PC-9 (cell line): ENCODE results near the gene RUNX1. TPM values are rescaled to one million over a fixed set of nuclear protein-coding genes. Genes with fewer than 3 reads are reported as not detected.

Source experiments
- BruUV-seq: library from RNA; stranded (reverse); fragments of 400-500 nt; replicated peaks from 2 replicates; lab custom pipeline; 2021; lab: Mats Ljungman, UMichigan
- CTCF ChIA-PET: fragments of 300-600 bp; sonication (Branson Sonifier 250); formaldehyde crosslinking; loops from one replicate; lab custom pipeline; 2022; ENCODE audit warnings: antibody characterized with exemption; lab: Charles Lee
- POLR2A ChIA-PET: fragments of 300-600 bp; sonication (Branson Sonifier 250); formaldehyde crosslinking; loops from one replicate; lab custom pipeline; 2022; ENCODE audit warnings: antibody characterized with exemption; ENCODE audit not compliant: unreplicated experiment; lab: Charles Lee
- DNase-seq, 2 experiments: peaks; one replicate each; pipeline versions ENCODE4 v3.0.0 to v3.0.0-alpha.2; 2015 to 2022; ENCODE audit warnings: mixed read lengths in 1 of 2
- H2AFZ ChIP-seq: fragments of 200-600 bp; sonication (generic); 2 replicates; pipeline ENCODE4 v1.8.1; 2017; ENCODE audit warnings: antibody characterized with exemption
- H3F3A ChIP-seq: fragments of 200-600 bp; sonication (generic); 2 replicates; pipeline ENCODE4 v1.8.1; 2017; ENCODE audit warnings: antibody characterized with exemption, mild to moderate bottlenecking, low read depth; ENCODE audit not compliant: insufficient read depth
- H3K27ac ChIP-seq: fragments of 200-600 bp; sonication (generic); 2 replicates; pipeline ENCODE4 v1.6.1; 2016; ENCODE audit warnings: mixed run types
- H3K27me3 ChIP-seq: fragments of 200-600 bp; sonication (generic); 2 replicates; pipeline ENCODE4 v1.6.1; 2016; ENCODE audit warnings: low read depth, mixed run types; ENCODE audit not compliant: insufficient read depth
- H3K36me3 ChIP-seq: fragments of 200-600 bp; sonication (generic); 2 replicates; pipeline ENCODE4 v1.6.1; 2016; ENCODE audit warnings: low read depth, mixed run types
- H3K4me1 ChIP-seq: fragments of 200-600 bp; sonication (generic); replicated peaks from 2 replicates; pipeline ENCODE4 v1.6.1; 2016; ENCODE audit warnings: mixed run types; ENCODE audit not compliant: insufficient read depth
- H3K4me2 ChIP-seq: fragments of 200-600 bp; sonication (generic); 2 replicates; pipeline ENCODE4 v1.6.1; 2017; ENCODE audit warnings: mixed run types
- H3K4me3 ChIP-seq: fragments of 200-600 bp; sonication (generic); 2 replicates; pipeline ENCODE4 v1.6.1; 2016; ENCODE audit warnings: mixed run types
- H3K79me2 ChIP-seq: fragments of 200-600 bp; sonication (generic); 2 replicates; pipeline ENCODE4 v1.6.1; 2017; ENCODE audit warnings: low read depth, mixed run types
- H3K9me2 ChIP-seq: fragments of 200-600 bp; sonication (generic); 2 replicates; pipeline ENCODE4 v1.8.1; 2017; ENCODE audit warnings: mild to moderate bottlenecking; ENCODE audit not compliant: insufficient read depth
- H3K9me3 ChIP-seq: fragments of 200-600 bp; sonication (generic); 2 replicates; pipeline ENCODE4 v1.8.1; 2016; ENCODE audit warnings: low read depth; ENCODE audit not compliant: insufficient read depth
- H4K20me1 ChIP-seq: fragments of 200-600 bp; sonication (generic); 2 replicates; pipeline ENCODE4 v1.8.1; 2017; ENCODE audit not compliant: insufficient read depth
- EZH2 ChIP-seq: fragments of 200-600 bp; sonication (generic); IDR thresholded peaks from 2 replicates; pipeline ENCODE4 v1.8.0; 2017; ENCODE audit warnings: antibody characterized with exemption, low read depth
- intact Hi-C: fragments of 100-400 bp; cut with micrococcal nuclease; formaldehyde crosslinking; loops from one replicate; pipeline ENCODE4 v1.10.0; 2022; ENCODE audit not compliant: unreplicated experiment
- total RNA-seq: library from RNA; stranded (reverse); gene quantifications from 2 replicates; pipeline ENCODE4 v1.2.3, GENCODE V29; 2021
- TF ChIP-seq, protein P1 (sequence below): fragments of 200-600 bp; sonication (generic); conservative IDR thresholded peaks from 2 replicates; pipeline ENCODE4 v1.6.1; 2017; ENCODE audit warnings: mixed run types, antibody characterized with exemption, mild to moderate bottlenecking, moderate library complexity

RUNX1 gene
- total RNA-seq, 1 experiment from 2014 or later, result 58.5 TPM

DNA sequence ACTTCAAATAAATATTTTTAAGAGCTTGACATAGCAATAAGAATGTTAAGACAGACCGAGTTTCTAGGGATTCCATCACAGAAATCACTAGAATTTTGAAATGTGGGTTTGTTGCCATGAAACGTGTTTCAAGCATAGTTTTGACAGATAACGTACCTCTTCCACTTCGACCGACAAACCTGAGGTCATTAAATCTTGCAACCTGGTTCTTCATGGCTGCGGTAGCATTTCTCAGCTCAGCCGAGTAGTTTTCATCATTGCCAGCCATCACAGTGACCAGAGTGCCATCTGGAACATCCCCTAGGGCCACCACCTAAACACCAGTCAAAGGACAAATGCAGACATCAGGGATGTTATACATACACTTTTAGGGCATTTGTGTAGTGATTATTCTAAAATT, 168.7 kb downstream of the RUNX1 start:
- peaks cover 53% of the 10 kb centered on the region for H3K36me3 ChIP-seq
- H2AFZ ChIP-seq, result no peak overlapping the region
- H3K9me2 ChIP-seq, result no peaks in the 10 kb centered on the region
- H3K4me1 ChIP-seq, result peaks cover 83% of the 10 kb centered on the region
- no peaks in the 10 kb centered on the region for H3K27me3 ChIP-seq
- no peak overlapping the region for H3K4me3 ChIP-seq
- peaks cover 70% of the 10 kb centered on the region for H3F3A ChIP-seq
- ChIA-PET CTCF (no interaction called here), POLR2A (interaction anchor here (0.6 kb wide), 1 partner anchor 13 kb away, joined by 6 read pairs; no protein-coding TSS in a partner anchor)
- H4K20me1 ChIP-seq, result peaks cover 17% of the 10 kb centered on the region; the same call in 1 of the 2 replicates
- BruUV-seq, result no TSS peak
- H3K4me2 ChIP-seq, result peak overlapping the region; percentile 86
- no peaks in the 10 kb centered on the region for H3K9me3 ChIP-seq
- no peak for DNase-seq
- peaks cover 96% of the 10 kb centered on the region for H3K79me2 ChIP-seq
- peak overlapping the region; percentile 99; the same call in 1 of the 2 replicates for H3K27ac ChIP-seq
- TF ChIP-seq, protein P1, sequence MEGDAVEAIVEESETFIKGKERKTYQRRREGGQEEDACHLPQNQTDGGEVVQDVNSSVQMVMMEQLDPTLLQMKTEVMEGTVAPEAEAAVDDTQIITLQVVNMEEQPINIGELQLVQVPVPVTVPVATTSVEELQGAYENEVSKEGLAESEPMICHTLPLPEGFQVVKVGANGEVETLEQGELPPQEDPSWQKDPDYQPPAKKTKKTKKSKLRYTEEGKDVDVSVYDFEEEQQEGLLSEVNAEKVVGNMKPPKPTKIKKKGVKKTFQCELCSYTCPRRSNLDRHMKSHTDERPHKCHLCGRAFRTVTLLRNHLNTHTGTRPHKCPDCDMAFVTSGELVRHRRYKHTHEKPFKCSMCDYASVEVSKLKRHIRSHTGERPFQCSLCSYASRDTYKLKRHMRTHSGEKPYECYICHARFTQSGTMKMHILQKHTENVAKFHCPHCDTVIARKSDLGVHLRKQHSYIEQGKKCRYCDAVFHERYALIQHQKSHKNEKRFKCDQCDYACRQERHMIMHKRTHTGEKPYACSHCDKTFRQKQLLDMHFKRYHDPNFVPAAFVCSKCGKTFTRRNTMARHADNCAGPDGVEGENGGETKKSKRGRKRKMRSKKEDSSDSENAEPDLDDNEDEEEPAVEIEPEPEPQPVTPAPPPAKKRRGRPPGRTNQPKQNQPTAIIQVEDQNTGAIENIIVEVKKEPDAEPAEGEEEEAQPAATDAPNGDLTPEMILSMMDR, result no peak
- TF ChIP-seq EZH2, result no peak
- intact Hi-C loops, result loop anchor here (5.0 kb wide), 1 partner anchor 73 kb away; no protein-coding TSS in a partner anchor

DNA sequence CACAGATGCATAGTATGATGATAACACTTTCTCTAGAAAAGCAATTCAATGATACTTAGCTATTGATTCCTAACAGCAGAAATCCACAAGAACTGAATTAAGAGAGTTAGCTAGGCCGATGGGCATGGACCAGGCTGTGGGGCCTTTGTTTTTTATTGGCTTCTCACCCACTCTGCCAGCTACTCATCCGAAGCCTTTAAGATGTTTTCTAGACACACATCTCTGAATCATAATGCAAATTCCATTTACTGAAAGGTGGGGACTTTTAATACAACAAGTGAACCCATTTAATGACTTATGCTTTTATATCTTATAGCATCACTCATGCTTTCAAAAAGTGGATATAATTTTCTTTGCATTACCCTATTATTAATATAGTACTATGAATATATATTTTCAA, 170.2 kb downstream of the RUNX1 start:
- DNase-seq, result peak in 1 of 2 experiments; percentile 52
- BruUV-seq, result no TSS peak
- POLR2A ChIA-PET, result interaction anchor here (0.5 to 0.6 kb wide), 3 partner anchors 32 to 1248 kb away, joined by 3 to 7 read pairs (median 5); no protein-coding TSS in a partner anchor
- CTCF ChIA-PET, result no interaction called here
- H4K20me1 ChIP-seq, result peaks cover 12% of the 10 kb centered on the region; the same call in 1 of the 2 replicates
- peaks cover 83% of the 10 kb centered on the region for H3K4me1 ChIP-seq
- no peak overlapping the region for H2AFZ ChIP-seq
- intact Hi-C loops, result no loop called here
- H3K36me3 ChIP-seq, result peaks cover 52% of the 10 kb centered on the region
- H3K27me3 ChIP-seq, result no peaks in the 10 kb centered on the region
- peaks cover 77% of the 10 kb centered on the region for H3F3A ChIP-seq
- peak overlapping the region; percentile 86 for H3K4me2 ChIP-seq
- no peaks in the 10 kb centered on the region for H3K9me2 ChIP-seq
- peaks cover 96% of the 10 kb centered on the region for H3K79me2 ChIP-seq
- H3K4me3 ChIP-seq, result peak overlapping the region; percentile 43; the same call in 1 of the 2 replicates
- TF ChIP-seq, protein P1, result no peak
- no peak for TF ChIP-seq EZH2
- no peaks in the 10 kb centered on the region for H3K9me3 ChIP-seq
- peak overlapping the region; percentile 85 for H3K27ac ChIP-seq

DNA sequence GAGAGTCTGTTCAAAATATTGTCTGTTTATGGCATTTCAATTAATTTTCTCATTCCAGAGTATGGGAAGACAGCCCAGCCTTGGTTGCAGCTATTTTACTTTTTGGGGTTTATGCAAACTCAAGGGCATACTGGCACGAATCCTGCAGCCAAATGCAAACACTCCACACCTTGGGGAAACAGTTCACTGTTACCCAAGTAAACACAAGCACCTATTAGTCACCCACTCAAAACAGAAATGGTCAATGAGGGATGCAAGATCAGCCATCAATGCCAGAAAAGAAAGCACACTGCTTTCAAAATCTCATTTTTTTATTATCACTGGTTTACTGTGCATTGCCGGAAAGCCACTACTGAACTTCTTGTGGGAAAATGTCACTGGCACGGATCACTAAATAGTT, 170.6 kb downstream of the RUNX1 start:
- ChIA-PET CTCF (no interaction called here), POLR2A (interaction anchor here (0.5 to 0.7 kb wide), 2 partner anchors 11 to 32 kb away, joined by 3 to 7 read pairs; no protein-coding TSS in a partner anchor)
- Histone ChIP-seq H3K27ac (peak overlapping the region; percentile 85), H3K9me2 (no peaks in the 10 kb centered on the region), H2AFZ (no peak overlapping the region), H3K4me1 (peaks cover 79% of the 10 kb centered on the region), H3K27me3 (no peaks in the 10 kb centered on the region), H3F3A (peaks cover 74% of the 10 kb centered on the region), H3K36me3 (peaks cover 56% of the 10 kb centered on the region), H4K20me1 (peaks cover 15% of the 10 kb centered on the region; the same call in 1 of the 2 replicates), H3K4me3 (peak overlapping the region; percentile 43; the same call in 1 of the 2 replicates), H3K4me2 (peak overlapping the region; percentile 86), H3K79me2 (peaks cover 96% of the 10 kb centered on the region), H3K9me3 (no peaks in the 10 kb centered on the region)
- BruUV-seq, result no TSS peak
- TF ChIP-seq, protein P1, result no peak
- no peak for TF ChIP-seq EZH2
- intact Hi-C loops, result no loop called here
- DNase-seq, result peak; percentile 29 to 90
